Measurements from ENCODE around the gene DUOX1. TPM values are rescaled to one million over a fixed set of nuclear protein-coding genes. Genes with fewer than 3 reads are reported as not detected.

Gene DUOX1
- polyA plus RNA-seq, 1 donor (not counting 4 experiments of a cell fraction or from before 2014, with no cell fraction given), result 16.3 TPM

GRCh38 chr15:45180201-45180600 is 50.4 kb downstream of the DUOX1 start:
- no peaks in the 10 kb centered on the region for H4K20me1 ChIP-seq (ENCODE audit: control insufficient read depth, extremely low read depth, insufficient read depth, low read length)
- DNase-seq (ENCODE audit: low read depth, low spot score) (no peak), FAIRE-seq (no peak)
- H3K27ac ChIP-seq (ENCODE audit: control insufficient read depth, insufficient read depth, low read length), result no peak overlapping the region
- H3K9me1 ChIP-seq (ENCODE audit: control insufficient read depth, extremely low read depth, insufficient read depth, low read length), result no peaks in the 10 kb centered on the region
- no peak overlapping the region for H3K4me3 ChIP-seq (ENCODE audit: control insufficient read depth in 2 of 3, extremely low read depth in 1 of 3, insufficient read depth in 2 of 3, low read depth in 1 of 3, low read length in 3 of 3)
- H3K4me1 ChIP-seq (ENCODE audit: control insufficient read depth, extremely low read depth, insufficient read depth, low read length), result no peaks in the 10 kb centered on the region
- dilution Hi-C loops (cut with MboI; ENCODE audit: extremely low pct_ligation_motif_present, low sequenced_read_pairs), result no loop called here
- H2AFZ ChIP-seq (ENCODE audit: control insufficient read depth, low read length), result no peak overlapping the region
- H3K79me2 ChIP-seq (ENCODE audit: control insufficient read depth, insufficient read depth, low read length), result no peaks in the 10 kb centered on the region
- no peaks in the 10 kb centered on the region for H3K27me3 ChIP-seq (ENCODE audit: control insufficient read depth, extremely low read depth, insufficient read depth, low read length)
- no peak overlapping the region for H3K9ac ChIP-seq (ENCODE audit: control insufficient read depth, extremely low read depth, insufficient read depth, low read length)
- TF ChIP-seq EZH2 (IDR thresholded peaks at IDR 0.05; ENCODE audit: low read length) (no peak), CTCF (optimal IDR thresholded peaks at IDR 0.05 in 1 of 3, IDR thresholded peaks at IDR 0.05 in 1 of 3, conservative IDR thresholded peaks at IDR 0.05 in 1 of 3; ENCODE audit: extremely low read depth in 1 of 3, insufficient read depth in 2 of 3, low read length in 3 of 3) (no peak)
- no peak overlapping the region for H3K4me2 ChIP-seq (ENCODE audit: control insufficient read depth, extremely low read depth, insufficient read depth, low read depth, low read length)
- no peaks in the 10 kb centered on the region for H3K36me3 ChIP-seq (ENCODE audit: control insufficient read depth in 2 of 2, extremely low read depth in 1 of 2, insufficient read depth in 2 of 2, low read length in 2 of 2)
- H3K9me3 ChIP-seq (ENCODE audit: control insufficient read depth, low read depth, low read length), result no peaks in the 10 kb centered on the region

- dilution Hi-C loops (cut with MboI; ENCODE audit: extremely low pct_ligation_motif_present, low sequenced_read_pairs), result no loop called here
- H3K27me3 ChIP-seq (ENCODE audit: control insufficient read depth, extremely low read depth, insufficient read depth, low read length), result no peaks in the 10 kb centered on the region
- no peaks in the 10 kb centered on the region for H3K4me1 ChIP-seq (ENCODE audit: control insufficient read depth, extremely low read depth, insufficient read depth, low read length)
- no peak for TF ChIP-seq CTCF (optimal IDR thresholded peaks at IDR 0.05 in 1 of 3, IDR thresholded peaks at IDR 0.05 in 1 of 3, conservative IDR thresholded peaks at IDR 0.05 in 1 of 3; ENCODE audit: extremely low read depth in 1 of 3, insufficient read depth in 2 of 3, low read length in 3 of 3)
- no peak for TF ChIP-seq EZH2 (IDR thresholded peaks at IDR 0.05; ENCODE audit: low read length)
- no peaks in the 10 kb centered on the region for H3K36me3 ChIP-seq (ENCODE audit: control insufficient read depth in 2 of 2, extremely low read depth in 1 of 2, insufficient read depth in 2 of 2, low read length in 2 of 2)
- DNase-seq (ENCODE audit: low read depth, low spot score), result no peak
- H3K79me2 ChIP-seq (ENCODE audit: control insufficient read depth, insufficient read depth, low read length), result no peaks in the 10 kb centered on the region
- no peaks in the 10 kb centered on the region for H3K9me1 ChIP-seq (ENCODE audit: control insufficient read depth, extremely low read depth, insufficient read depth, low read length)
- no peaks in the 10 kb centered on the region for H3K9me3 ChIP-seq (ENCODE audit: control insufficient read depth, low read depth, low read length)
- no peaks in the 10 kb centered on the region for H4K20me1 ChIP-seq (ENCODE audit: control insufficient read depth, extremely low read depth, insufficient read depth, low read length)
- H3K4me3 ChIP-seq (ENCODE audit: control insufficient read depth in 2 of 3, extremely low read depth in 1 of 3, insufficient read depth in 2 of 3, low read depth in 1 of 3, low read length in 3 of 3), result no peak overlapping the region
- no peak overlapping the region for H3K4me2 ChIP-seq (ENCODE audit: control insufficient read depth, extremely low read depth, insufficient read depth, low read depth, low read length)
- no peak for FAIRE-seq
- H2AFZ ChIP-seq (ENCODE audit: control insufficient read depth, low read length), result no peak overlapping the region
- H3K9ac ChIP-seq (ENCODE audit: control insufficient read depth, extremely low read depth, insufficient read depth, low read length), result no peak overlapping the region
- no peak overlapping the region for H3K27ac ChIP-seq (ENCODE audit: control insufficient read depth, insufficient read depth, low read length)
These were observed 51.0 kb downstream of the DUOX1 start for GRCh38 chr15:45180648-45181436.

Data from keratinocyte (primary cell).